Measurements from ENCODE around the gene HOXD4. TPM values are rescaled to one million over a fixed set of nuclear protein-coding genes. Genes with fewer than 3 reads are reported as not detected.

The HOXD4 gene
- polyA plus RNA-seq, 5 donors = 0.35 to 0.99 (median 0.52) TPM

- no peak for DNase-seq
Measured at GRCh38 chr2:176169711-176170110, 18.4 kb downstream of the HOXD4 start.

DNA sequence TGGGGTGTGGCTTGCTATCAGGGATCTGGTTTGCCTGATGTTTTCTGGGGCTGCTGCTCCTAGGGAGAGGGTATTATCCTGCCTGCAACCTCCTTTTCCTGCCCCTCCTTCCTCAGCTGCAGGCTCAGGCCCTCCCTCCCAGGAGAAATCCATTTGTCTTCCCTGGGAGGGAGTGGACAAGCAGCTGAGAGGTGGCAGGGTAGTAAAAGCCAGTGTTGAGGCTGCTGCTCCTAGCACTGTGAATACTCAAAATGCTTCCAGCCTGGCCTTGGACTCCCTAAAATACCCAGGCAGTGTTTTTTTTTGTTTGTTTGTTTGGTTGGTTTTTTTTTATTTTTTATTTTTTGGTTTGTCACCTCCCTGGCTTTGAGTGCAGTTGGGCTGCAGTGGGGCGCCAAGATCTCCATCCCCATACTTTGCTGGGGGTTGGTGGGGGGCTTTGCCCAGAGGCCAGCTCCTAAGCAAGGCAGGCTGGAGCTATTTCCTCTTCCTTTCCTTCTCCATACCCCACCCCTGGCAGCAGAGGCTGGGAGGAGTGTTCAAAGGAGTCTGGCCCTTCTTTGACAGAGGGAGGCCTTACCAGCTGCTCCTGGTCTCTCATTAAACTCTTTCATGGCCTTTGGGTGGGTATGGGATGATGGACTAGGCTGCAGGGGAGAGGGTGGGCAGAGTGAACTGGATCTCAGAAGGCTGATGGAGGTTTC, 19.4 kb downstream of the HOXD4 start:
- DNase-seq = no peak

DNA sequence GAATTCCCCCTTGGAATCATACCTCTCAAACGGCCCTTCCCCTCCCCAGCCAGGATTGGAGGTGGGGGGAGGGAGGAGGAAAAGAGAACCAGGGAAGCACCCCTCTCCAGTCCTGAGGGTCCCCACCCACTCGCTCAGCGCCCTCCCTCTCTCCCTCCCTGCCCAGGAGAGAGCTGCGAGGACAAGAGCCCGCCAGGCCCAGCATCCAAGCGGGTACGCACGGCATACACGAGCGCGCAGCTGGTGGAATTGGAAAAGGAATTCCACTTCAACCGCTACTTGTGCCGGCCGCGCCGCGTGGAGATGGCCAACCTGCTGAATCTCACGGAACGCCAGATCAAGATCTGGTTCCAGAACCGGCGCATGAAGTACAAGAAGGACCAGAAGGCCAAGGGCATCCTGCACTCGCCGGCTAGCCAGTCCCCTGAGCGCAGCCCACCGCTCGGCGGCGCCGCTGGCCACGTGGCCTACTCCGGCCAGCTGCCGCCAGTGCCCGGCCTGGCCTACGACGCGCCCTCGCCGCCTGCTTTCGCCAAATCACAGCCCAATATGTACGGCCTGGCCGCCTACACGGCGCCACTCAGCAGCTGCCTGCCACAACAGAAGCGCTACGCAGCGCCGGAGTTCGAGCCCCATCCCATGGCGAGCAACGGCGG, 20.1 kb downstream of the HOXD4 start:
- no peak for DNase-seq

GRCh38 chr2:176172007-176172894, 20.9 kb downstream of the HOXD4 start:
- no peak for DNase-seq

GRCh38 chr2:176172895-176173566, 21.7 kb downstream of the HOXD4 start:
- DNase-seq = no peak

- DNase-seq = no peak
Measured at GRCh38 chr2:176173567-176174381, 22.4 kb downstream of the HOXD4 start.

DNA sequence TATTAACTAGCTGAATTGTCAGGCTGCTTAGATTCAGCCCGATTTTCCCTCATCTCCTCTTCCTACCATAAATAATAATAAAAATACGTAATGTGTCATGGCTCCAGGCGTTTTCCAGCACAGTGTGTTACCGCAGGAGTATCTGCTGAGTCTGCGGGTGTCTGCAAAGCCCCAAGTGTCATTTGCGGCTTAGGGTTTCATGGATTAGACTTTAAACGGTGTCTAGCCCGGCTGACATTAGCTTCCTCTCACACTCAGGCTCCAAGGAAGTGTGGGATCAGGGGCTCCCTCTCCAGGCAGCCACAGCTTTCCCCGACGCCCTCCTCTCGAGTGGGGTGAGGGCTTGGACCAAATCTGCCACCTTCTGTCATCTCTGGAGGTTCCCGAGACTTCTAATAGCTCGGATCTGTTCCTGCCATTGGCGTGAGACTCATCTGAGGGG, 23.1 kb downstream of the HOXD4 start:
- DNase-seq = no peak

GRCh38 chr2:176174824-176175708, 23.7 kb downstream of the HOXD4 start:
- DNase-seq = no peak

GRCh38 chr2:176175709-176176607, 24.6 kb downstream of the HOXD4 start:
- DNase-seq = no peak

- DNase-seq = no peak
Measured at GRCh38 chr2:176177580-176178037, 26.3 kb downstream of the HOXD4 start.

DNA sequence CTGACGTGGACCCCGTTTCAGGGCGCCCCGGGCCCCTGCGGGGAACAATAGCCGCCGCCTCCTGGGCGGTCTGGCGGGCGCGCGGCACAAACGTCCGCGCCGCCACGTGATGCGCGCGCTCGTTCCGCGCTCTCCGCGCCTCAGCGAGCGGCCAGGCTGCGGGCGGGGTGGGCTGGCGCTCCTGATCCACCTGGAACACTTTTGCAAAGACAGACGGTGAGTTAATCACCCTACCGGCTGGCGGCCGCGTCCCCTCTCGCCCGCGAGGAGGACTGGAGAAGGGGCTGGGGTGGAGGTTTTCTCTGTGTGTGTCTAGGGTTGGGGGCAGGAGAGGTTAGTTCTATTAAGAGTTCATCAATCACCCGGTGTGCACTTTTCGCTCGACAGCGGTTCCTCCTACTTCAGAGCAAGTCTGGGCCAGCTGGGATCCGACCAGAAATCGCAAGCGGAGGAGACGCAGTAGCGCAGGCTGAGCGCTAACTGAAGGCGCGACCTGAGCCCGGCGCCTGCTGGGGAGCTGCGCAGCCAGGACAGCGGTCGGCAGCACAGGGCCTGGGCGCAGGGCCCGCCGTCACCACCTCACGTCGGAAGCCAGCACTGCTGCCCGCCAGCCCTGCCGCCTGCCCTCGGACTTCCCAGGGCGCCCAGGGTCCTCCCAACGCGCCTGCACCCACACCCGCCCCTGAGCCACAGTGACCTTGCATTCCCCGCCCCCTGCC, 26.8 kb downstream of the HOXD4 start:
- no peak for DNase-seq

- no peak for DNase-seq
Measured at GRCh38 chr2:176178757-176179295, 27.5 kb downstream of the HOXD4 start.

GRCh38 chr2:176181551-176181950, 30.2 kb downstream of the HOXD4 start:
- no peak for DNase-seq

DNA sequence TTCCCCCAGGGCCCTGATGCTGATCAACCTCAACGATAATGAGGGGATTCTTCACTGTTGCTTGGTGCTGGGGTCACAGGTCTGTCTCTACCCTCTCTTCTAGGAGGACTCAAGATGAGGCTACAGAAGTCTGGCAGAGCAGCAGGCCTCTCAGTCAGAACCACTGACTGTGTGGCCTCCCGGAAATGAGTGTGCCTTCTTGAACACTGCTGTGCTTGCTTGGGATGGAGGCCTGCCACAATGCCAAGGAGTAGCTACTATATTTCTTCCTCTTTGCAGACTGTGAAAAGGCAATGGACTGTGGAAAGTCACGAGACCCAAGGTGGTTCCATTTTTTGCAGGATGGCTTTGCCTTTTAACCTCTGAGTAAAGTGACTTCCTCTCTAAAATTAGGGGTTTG, 31.3 kb downstream of the HOXD4 start:
- DNase-seq = no peak

DNA sequence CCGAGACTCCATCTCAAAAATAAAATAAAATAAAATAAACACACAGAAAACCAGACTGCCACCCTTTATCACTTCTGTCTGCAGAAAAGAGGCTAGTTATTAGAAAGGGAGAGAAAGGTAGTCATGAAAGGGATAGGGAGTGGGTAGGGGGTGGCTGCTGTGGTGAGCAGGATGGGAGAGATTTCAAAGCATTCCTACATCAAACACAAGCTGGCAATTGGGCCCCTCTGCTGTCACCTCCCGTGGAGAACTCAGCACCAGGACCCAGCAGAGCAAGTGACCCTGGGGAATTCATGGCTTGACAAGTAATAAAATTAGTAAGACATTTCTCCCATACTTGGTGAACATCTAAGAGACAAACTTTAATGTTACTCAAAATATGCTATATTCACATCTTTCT, 33.4 kb downstream of the HOXD4 start:
- DNase-seq = no peak

GRCh38 chr2:176186024-176186423, 34.7 kb downstream of the HOXD4 start:
- no peak for DNase-seq

- no peak for DNase-seq
Measured at GRCh38 chr2:176187200-176187898, 36.0 kb downstream of the HOXD4 start.
